GM12865 (cell line): ENCODE results near the gene DEF6.

Source experiments
- DNase-seq: peaks from one replicate; pipeline ENCODE4 v3.0.0; 2010; ENCODE audit warnings: low read depth
- H3K4me3 ChIP-seq: 2 replicates; pipeline ENCODE4 v1.5.1; 2011; ENCODE audit warnings: mild to moderate bottlenecking, low read depth, low read length, control low read depth
- TF ChIP-seq, protein P1 (sequence below): IDR thresholded peaks from 2 replicates; pipeline ENCODE4 v1.5.1; 2011; ENCODE audit warnings: low read length, control low read depth, low read depth, inconsistent platforms; ENCODE audit not compliant: insufficient read depth; ENCODE audit errors: missing control alignments

The DEF6 gene

GRCh38 chr6:35280903-35281302, 16.7 kb upstream of the DEF6 start:
- H3K4me3 ChIP-seq: no peak overlapping the region

DNA sequence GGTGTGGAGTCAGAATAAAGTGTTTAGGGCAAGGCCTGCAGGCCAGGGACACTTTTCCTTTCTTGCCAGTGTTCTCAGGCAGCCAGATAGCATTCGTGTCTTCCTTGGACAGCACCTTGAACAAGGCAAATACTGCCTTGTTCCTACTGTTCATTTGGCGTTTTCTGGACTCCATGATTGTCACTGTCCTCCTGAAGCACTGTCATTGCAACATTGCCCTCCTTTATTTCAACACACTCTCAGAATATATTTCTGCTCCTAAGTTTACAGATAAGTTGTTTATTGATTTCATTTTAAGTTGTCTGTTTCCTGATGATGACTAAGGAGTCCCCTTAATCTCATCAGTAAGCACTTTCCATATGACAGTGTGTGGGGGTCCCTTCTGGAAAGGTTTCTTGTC, 15.1 kb upstream of the DEF6 start:
- DNase-seq: no peak
- TF ChIP-seq, protein P1, sequence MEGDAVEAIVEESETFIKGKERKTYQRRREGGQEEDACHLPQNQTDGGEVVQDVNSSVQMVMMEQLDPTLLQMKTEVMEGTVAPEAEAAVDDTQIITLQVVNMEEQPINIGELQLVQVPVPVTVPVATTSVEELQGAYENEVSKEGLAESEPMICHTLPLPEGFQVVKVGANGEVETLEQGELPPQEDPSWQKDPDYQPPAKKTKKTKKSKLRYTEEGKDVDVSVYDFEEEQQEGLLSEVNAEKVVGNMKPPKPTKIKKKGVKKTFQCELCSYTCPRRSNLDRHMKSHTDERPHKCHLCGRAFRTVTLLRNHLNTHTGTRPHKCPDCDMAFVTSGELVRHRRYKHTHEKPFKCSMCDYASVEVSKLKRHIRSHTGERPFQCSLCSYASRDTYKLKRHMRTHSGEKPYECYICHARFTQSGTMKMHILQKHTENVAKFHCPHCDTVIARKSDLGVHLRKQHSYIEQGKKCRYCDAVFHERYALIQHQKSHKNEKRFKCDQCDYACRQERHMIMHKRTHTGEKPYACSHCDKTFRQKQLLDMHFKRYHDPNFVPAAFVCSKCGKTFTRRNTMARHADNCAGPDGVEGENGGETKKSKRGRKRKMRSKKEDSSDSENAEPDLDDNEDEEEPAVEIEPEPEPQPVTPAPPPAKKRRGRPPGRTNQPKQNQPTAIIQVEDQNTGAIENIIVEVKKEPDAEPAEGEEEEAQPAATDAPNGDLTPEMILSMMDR: no peak

More at GRCh38 chr6:35280903-35281302, 16.7 kb upstream of the DEF6 start:
- TF ChIP-seq, protein P1: no peak
- no peak for DNase-seq

DNA sequence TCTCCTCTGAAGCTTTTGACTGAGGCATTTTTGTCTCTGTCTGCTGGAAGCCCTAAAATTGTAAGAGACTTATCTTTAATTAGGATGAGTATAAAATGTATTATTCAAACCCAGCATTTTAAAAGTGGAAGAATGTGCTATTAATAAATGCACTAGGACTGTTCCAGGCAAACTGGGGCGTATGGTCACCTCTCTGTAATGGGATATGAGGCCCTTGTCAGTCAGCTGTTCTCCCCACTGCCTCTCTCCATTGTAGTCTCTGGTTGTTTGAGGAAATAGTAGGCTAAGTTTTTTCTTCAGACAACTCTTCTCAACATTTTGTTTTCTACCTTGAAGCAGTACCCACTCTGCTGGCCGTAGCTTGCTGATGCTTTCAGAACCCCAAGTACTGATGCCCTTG, 14.3 kb upstream of the DEF6 start:
- TF ChIP-seq, protein P1: no peak
- H3K4me3 ChIP-seq: no peak overlapping the region
- DNase-seq: no peak

More for the DNA sequence above, 15.1 kb upstream of the DEF6 start:
- H3K4me3 ChIP-seq: no peak overlapping the region

- DNase-seq: no peak
- TF ChIP-seq, protein P1: no peak
- no peak overlapping the region for H3K4me3 ChIP-seq
Measured at GRCh38 chr6:35287671-35288396, 9.8 kb upstream of the DEF6 start.

DNA sequence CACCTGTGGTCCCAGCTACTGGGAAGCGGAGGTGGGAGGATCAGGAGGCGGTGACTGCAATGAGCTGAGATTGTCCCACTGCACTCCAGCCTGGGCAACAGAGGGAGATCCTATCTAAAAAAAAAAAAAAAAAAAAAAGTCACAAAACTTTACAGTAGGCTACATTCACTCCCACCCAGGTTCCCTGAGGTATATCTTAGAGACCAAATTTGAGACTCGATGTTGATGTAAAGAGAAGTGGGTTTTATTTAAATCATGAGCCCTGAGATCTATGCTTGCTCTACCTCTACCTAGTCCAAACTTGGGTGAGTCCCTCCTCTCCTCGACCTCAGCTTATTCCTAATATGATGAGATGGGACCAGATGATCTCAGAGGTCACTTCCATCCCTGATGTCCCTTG, 8.8 kb upstream of the DEF6 start:
- DNase-seq: no peak
- TF ChIP-seq, protein P1: no peak

GRCh38 chr6:35291491-35291890, 6.1 kb upstream of the DEF6 start:
- DNase-seq: no peak
- no peak overlapping the region for H3K4me3 ChIP-seq
- TF ChIP-seq, protein P1: no peak

More for the DNA sequence above, 8.8 kb upstream of the DEF6 start:
- no peak overlapping the region for H3K4me3 ChIP-seq

GRCh38 chr6:35292494-35292893, 5.1 kb upstream of the DEF6 start:
- TF ChIP-seq, protein P1: no peak
- H3K4me3 ChIP-seq: no peak overlapping the region
- DNase-seq: no peak
